Amygdala (tissue), 56 donors: ENCODE data around the gene NR5A1.

Experiments used
- DNase-seq, 56 donors: peaks; one replicate each; lab custom pipeline; 2025; lab: John Stamatoyannopoulos, UW

Gene NR5A1

GRCh38 chr9:124486778-124487259 lies 20.4 kb downstream of the NR5A1 start:
- DNase-seq = no peak

DNA sequence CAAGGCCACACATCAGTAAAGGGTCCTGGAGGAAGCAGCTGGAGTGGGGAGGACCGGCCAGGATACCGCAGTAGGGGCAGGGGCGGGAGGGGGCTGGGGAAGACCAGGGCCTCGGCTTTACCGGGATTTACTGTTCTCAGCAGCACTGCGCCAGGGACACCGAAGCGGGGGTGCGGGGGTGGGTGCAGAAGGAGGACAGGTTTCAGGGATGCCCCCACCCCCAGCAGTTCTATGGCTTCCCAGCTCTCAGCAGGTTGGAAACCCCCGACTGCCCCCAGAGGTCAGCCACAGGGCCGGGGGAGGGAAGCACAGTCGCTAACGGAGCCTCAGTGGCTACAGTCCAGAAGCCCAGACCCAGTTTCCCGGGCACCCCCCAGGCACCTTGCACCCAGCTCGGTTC lies 21.3 kb downstream of the NR5A1 start:
- DNase-seq = no peak

DNA sequence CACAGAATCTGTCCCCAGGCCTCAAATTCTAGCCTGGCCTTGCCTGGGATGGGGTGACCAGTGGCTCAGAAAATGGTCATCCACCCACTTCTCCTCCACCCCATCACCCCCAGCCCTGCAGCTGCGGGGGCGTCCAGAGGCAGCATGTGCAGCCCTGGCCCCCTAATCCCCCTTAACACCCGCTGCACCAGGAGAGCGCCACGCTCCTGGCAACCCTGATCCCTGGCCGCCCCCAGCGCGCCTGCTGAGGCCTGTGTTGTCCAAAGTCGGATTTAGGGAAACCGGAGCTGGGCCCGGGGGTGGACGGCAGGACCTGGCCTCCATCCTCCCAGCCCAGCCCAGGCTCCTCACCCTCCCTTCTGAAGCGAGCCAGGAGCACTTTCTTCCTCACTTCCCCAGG lies 22.0 kb downstream of the NR5A1 start:
- no peak for DNase-seq

DNA sequence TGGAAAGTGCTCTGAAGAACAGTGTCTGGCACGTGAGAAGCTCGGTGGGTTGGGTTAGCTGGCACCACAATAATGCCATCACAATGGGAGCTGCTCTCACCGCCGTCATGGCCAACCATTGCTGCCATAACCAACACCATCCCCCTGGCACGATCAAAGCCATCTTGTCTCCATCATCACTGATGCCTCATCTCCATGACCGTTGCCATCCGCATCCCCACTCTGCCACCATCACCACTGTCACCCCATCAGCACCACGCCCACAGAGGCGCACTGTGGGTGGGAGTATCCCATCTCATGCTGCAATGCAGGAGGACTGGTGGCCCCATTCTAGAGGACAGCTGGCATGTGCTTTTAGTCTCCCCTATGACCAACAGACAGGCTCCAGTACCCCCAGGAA lies 23.7 kb downstream of the NR5A1 start:
- no peak for DNase-seq

DNA sequence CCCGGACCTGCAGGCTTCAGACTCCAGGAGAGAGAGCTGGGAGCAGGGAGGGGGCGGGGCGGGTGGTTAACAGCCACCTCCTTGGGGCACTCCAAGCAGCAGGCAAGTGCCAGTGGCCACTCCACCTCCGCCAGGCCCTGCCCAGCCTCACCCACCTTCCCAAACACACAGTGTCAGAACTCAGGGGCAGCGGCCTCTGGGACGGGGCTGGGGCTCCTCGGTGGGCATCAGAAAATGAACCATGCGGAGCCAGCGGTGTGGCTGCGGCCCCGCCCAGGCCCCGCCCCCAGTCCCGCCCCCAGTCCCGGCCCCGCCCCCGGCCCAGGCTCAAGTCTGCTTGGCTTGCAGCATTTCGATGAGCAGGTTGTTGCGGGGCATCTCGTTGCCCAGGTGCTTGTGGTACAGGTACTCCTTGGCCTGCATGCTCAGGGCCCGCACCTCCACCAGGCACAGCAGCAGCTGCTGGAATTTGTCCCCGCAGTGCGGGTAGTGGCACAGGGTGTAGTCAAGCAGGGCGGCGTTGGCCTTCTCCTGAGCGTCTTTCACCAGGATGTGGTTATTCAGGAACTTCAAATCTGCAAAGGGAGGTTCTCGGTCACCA lies 24.7 kb downstream of the NR5A1 start:
- no peak for DNase-seq

DNA sequence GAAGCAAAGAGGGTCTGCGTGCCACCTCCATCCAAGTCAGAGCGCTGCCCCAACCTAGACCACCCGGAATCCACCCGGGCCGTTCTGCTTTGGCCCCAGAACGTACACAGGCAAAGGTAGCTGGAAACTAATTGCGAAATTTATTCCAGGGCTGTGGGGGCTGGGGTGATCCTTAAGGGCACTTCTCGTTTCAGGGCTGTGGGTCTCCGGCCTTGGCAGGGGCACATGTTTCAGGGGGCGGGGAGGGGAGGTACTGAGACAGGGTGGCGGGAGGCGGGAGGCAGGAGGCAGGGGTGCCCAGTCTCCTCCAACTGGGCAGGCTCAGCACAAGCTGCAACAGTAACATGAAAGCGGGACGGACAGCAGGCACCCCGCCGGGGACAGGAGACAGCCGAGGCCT lies 26.1 kb downstream of the NR5A1 start:
- DNase-seq = no peak

- DNase-seq = no peak
These were observed 26.6 kb downstream of the NR5A1 start for GRCh38 chr9:124480621-124480981.

DNA sequence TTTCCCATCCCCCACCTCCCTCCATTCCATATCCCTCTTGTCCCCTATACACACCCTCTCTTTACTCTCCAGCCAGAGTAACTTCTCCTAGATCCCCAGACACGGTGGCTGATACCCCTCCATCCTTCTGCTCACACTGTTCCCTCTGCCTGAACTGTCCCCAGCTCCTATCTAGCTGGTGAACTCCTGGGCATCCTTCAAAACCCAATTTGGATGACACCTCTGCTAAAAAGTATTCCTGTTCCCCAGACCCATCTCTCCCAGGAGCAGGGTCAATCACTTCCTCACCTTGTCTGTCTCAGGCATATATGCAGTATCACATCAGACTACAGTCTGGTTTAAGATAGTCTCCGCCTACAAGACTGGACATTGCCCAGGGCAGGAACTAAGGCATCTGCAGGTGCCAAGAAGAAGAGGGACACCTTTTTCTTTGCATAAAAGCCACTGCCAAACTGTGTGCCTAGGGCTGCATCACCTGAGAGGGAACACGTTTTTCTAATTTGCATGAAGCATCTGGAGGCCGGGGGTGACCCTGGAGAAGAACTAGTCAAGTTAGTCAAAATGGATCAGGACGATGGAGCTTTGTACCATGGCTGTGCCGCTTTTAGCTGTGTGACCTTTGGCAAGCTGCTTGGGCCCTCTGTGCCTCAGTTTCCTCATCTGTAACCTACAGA lies 27.1 kb downstream of the NR5A1 start:
- no peak for DNase-seq

GRCh38 chr9:124479371-124479770 lies 27.8 kb downstream of the NR5A1 start:
- no peak for DNase-seq

- DNase-seq = no peak
These were observed 28.8 kb downstream of the NR5A1 start for GRCh38 chr9:124478354-124478753.

DNA sequence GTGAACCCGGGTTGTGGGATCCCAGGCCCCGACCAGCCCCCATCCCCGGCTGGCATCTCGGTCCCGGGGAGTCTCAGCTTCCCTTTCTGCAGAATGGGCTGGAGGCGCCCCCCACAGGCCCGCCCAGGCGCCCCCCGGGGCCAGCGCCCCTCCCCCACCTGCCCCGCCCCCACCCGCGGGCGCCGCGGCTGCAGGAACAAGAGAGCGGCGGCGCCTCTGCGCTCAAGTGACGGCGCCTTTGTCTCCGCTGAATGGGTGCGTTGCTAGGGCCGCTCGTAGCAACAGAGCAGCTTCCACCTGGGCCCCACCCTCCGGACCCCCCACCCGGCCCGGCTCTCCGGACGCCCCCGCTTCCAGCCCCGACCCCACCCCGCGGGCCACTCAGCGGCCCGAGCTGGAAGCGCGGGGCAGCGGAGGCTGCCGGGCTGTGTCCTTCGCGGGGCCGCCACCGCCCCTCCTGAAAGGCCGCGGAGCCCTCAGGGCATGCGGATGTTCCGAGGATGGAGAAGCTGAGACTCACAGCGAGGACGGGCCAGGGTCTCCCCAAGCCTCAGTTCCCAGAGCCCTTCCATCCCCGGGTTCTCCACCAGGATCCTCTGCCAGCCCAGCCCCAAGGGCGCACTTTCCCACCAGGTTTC lies 29.4 kb downstream of the NR5A1 start:
- DNase-seq = peak in 11 of 56 donors; percentile 3 to 46 (median 14)

DNA sequence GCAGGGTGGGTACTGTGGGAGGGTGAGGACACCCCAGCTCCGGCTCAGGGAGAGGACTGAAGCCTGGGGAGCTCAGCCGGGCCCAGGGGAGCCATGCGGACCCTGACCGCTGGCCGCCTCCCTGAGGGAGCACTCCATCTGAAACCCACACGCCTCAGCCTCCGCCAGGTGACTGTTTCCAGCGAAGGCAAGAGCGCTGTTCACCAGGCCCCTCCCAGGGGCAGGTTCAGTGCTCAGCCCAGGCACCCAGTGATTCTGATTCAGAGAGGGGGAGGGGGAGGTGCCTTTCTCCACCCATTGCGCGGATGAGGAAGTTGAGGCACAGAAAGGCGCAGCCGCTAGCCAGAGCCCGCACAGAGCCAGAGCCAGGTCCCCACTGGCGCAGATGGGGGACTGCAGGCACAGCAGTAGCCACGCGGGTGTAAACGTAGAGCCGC lies 30.0 kb downstream of the NR5A1 start:
- DNase-seq = peak in 1 of 56 donors; percentile 46

GRCh38 chr9:124475868-124476690 lies 31.1 kb downstream of the NR5A1 start:
- no peak for DNase-seq

GRCh38 chr9:124475158-124475867 lies 31.9 kb downstream of the NR5A1 start:
- no peak for DNase-seq

- DNase-seq = no peak
These were observed 33.0 kb downstream of the NR5A1 start for GRCh38 chr9:124474151-124474550.

DNA sequence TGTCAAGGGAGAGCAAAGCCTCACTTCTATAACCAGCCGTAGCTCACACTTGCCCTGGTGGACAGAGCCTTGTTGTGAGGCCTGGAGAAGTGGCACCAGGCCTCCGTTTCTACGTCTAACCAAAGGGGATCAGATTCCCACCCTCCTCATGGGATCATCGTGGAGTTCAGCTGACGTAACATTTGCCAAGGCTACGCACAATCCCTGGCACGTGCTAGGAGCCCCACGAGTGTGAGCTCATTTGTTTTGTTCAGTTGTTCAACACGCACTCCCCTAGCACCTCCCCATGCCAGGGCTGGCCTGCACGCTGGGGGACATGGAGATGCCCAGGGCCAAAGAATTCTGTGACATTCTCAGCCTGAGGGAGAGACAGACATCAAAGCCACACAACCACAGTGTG lies 33.9 kb downstream of the NR5A1 start:
- no peak for DNase-seq

DNA sequence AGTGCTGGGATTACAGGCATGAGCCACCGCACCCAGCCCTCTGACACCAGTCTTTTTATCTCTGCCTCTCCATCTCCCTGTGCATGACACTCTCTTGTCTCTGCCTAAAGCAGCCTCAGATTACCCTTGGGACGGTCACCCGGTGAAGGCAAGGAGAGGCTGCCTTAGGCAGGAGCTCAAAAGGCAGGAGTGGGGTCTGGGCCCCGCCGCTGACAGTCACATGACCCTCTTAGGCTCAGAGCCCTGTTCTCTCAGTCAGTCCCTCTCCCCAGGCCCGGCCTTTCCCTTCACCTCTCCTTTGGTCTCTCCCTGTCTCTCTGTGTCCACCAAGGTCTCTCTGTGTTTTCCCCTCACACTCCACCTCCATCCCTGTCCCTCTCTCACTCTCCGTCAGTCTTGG lies 34.4 kb downstream of the NR5A1 start:
- no peak for DNase-seq

DNA sequence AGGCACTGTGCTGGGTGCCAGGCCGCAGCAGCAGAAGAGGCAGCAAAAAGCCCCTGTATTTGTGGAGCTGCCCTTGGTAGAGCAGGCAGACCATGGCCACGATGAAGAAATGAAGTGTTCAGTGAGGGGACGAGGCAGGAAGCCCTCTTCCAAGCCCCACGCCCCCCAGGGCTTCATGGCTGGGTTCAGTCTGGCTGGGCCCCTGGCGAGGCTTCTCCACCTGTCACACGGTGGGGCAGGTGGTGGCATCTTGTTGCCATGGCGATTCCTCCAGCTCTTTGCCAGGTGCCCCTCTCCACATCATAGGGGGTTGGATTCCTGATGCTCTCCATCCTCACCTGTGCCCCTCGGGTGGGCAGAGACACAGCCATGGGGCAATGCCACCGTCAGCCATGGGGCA lies 35.4 kb downstream of the NR5A1 start:
- DNase-seq = no peak

DNA sequence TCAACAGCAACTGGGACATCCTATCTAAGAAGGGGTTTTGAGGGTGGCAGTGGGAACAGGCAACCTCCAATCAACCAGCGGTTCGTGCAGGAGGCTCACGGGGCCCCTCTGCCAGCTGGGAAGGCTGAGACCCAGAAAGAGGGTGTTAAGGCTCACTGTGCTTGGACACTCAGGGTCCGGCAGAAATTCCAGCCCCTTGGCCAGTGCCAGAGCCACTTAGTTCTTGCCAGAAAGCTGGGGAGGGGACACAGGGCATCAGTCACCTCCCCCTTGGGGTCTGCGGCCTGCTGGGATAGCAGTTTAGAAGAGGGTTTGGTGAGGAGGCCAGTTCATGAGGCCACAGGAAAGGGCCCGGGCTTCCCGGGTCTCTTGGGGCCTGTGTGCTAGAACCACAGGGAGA lies 36.5 kb downstream of the NR5A1 start:
- DNase-seq = no peak

GRCh38 chr9:124470306-124470705 lies 36.9 kb downstream of the NR5A1 start:
- no peak for DNase-seq
